ENCODE measurements around the gene IGF1. TPM values are rescaled to one million over a fixed set of nuclear protein-coding genes. Genes with fewer than 3 reads are reported as not detected.

IGF1 gene
- total RNA-seq, 1 experiment from 2014 or later = 0.42 TPM

DNA sequence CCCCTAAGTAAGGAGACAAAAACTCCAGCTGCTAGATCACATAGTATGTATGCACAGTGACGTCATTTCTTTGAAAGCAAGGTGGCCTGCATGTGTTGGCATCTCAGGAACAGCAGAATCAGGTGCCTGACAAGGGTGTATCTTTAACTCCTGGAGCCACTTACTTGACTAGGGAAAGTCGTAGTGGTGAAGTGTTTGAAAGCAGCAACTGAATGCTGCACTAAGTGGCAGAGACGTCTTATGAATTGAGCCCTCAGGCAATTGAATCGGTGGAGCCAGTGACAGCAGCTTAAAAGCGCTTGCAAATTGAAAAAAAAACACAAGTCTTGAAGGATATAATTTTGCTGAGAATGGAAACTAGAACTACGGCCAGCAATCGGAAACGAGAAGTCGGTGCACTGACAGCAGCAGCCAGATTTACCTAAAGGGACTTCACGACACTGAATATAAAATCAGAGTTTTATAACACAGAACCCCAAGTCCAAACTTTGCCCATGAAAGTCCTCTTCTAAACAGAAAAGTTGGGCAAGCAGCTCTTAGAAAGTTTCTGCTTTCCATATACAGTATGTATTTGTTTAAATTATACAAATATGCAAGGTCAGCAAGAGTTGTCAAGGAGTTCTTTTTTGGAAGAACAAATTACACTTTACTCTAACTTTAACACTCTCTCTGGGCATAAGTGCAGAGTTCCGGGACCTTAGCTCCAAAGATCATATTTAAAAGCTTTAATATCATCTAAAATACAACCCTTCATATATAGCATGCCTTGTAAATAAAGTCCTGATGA, 1.1 kb downstream of the IGF1 start (continued):
- TF ChIP-seq CEBPB (IDR thresholded peaks at IDR 0.05; ENCODE audit: low read depth) (no peak), ZFX (IDR thresholded peaks at IDR 0.05) (no peak)

DNA sequence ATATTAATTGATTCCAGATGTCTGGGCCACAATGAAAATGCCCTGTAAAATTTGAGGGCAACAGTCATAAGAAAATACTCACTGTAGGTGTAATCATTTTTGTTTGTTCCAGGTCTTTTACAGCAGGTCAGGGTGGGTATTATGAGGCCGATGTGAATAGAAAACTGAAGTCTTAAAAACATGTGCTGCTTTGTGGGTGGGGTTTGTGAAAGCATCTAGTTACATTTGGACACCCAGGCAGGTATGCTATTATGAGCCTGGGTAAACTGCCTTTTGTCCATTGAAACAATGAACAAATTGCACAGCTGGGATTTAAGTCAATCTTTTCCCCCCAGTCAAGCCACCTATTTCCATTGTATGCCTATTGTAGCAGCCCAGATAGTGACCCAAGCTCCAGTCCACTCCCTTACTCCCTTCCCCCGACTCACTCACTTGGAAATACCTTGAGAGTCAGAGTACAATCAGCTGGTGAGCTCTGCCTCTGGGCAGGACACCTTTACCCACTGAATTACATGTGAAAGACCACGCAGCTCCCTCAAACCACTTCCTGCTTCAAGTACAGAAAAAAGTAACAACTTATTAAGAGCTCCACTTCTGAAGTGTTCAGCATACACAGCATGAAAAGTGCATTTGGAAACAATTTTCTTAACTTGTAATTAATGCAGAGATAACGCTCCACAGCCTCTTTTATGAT, 1.8 kb downstream of the IGF1 start:
- Histone ChIP-seq H2AFZ (ENCODE audit: low read depth, low read length, poor library complexity, severe bottlenecking) (no peak overlapping the region), H3K79me2 (ENCODE audit: insufficient read depth, low read length) (no peaks in the 10 kb centered on the region), H3K4me2 (ENCODE audit: low read length) (no peak overlapping the region), H3K4me3 (replicated peaks in 1 of 2; ENCODE audit: low read depth in 1 of 2, low read length in 2 of 2) (no peak overlapping the region), H4K20me1 (ENCODE audit: insufficient read depth) (no peaks in the 10 kb centered on the region), H3K4me1 (ENCODE audit: control insufficient read depth in 1 of 2, insufficient read depth in 2 of 2, low read length in 2 of 2) (peaks cover 0 to 7% of the 10 kb centered on the region in 2 experiments; a peak in 2 of 4 replicates), H3K9me3 (ENCODE audit: control insufficient read depth in 1 of 2, insufficient read depth in 1 of 2, low read depth in 1 of 2, low read length in 2 of 2) (no peaks in the 10 kb centered on the region), H3K36me3 (ENCODE audit: control insufficient read depth in 1 of 2, insufficient read depth in 2 of 2, low read length in 2 of 2) (no peaks in the 10 kb centered on the region), H3K27me3 (ENCODE audit: insufficient read depth, low read length) (0 out of 2 replicates have a peak, but pooled peaks cover 8% of the 10 kb centered on the region), H3K9me2 (ENCODE audit: insufficient read depth) (no peaks in the 10 kb centered on the region), H3K9ac (ENCODE audit: low read length) (no peak overlapping the region), H3K27ac (ENCODE audit: low read depth, low read length) (no peak overlapping the region)
- ChIA-PET RAD21 (ENCODE audit: low non-redundant PET in 1 of 2, low total read pairs in 2 of 2, uncharacterized antibody in 2 of 2, unreplicated experiment in 2 of 2) (no interaction called here), POLR2A (no interaction called here), CTCF (interaction anchor here (1.0 kb wide), 1 partner anchor 383 kb away, joined by 3 read pairs; no protein-coding TSS in a partner anchor)
- intact Hi-C loops (cut with micrococcal nuclease) = no loop called here
- BruUV-seq (replicated peaks) = no TSS peak
- ATAC-seq (no peak), DNase-seq (ENCODE audit: low read depth, low spot score) (no peak)
- TF ChIP-seq, protein P1, sequence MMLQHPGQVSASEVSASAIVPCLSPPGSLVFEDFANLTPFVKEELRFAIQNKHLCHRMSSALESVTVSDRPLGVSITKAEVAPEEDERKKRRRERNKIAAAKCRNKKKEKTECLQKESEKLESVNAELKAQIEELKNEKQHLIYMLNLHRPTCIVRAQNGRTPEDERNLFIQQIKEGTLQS (IDR thresholded peaks at IDR 0.05) = no peak
- no peak for TF ChIP-seq CBX3 (IDR thresholded peaks at IDR 0.05; ENCODE audit: low read depth)
- no peak for TF ChIP-seq FOSL1 (IDR thresholded peaks at IDR 0.05; ENCODE audit: low read depth)
- TF ChIP-seq TCF7L2 (IDR thresholded peaks at IDR 0.05; ENCODE audit: borderline replicate concordance, extremely low read depth, insufficient read depth, insufficient read length) = no peak
- no peak for TF ChIP-seq YY1 (IDR thresholded peaks at IDR 0.05; ENCODE audit: extremely low read depth, insufficient replicate concordance, low read depth, low read length)
- TF ChIP-seq JUND (IDR thresholded peaks at IDR 0.05) = no peak
- no peak for TF ChIP-seq SRF (IDR thresholded peaks at IDR 0.05; ENCODE audit: low read depth)
- no peak for TF ChIP-seq SIN3A (IDR thresholded peaks at IDR 0.05; ENCODE audit: low read depth)
- TF ChIP-seq ELF1 (IDR thresholded peaks at IDR 0.05; ENCODE audit: borderline replicate concordance, low read depth) = no peak
- no peak for TF ChIP-seq POLR2A (IDR thresholded peaks at IDR 0.05; ENCODE audit: borderline replicate concordance, extremely low read depth, insufficient read depth, insufficient read length)
- TF ChIP-seq, protein P2, sequence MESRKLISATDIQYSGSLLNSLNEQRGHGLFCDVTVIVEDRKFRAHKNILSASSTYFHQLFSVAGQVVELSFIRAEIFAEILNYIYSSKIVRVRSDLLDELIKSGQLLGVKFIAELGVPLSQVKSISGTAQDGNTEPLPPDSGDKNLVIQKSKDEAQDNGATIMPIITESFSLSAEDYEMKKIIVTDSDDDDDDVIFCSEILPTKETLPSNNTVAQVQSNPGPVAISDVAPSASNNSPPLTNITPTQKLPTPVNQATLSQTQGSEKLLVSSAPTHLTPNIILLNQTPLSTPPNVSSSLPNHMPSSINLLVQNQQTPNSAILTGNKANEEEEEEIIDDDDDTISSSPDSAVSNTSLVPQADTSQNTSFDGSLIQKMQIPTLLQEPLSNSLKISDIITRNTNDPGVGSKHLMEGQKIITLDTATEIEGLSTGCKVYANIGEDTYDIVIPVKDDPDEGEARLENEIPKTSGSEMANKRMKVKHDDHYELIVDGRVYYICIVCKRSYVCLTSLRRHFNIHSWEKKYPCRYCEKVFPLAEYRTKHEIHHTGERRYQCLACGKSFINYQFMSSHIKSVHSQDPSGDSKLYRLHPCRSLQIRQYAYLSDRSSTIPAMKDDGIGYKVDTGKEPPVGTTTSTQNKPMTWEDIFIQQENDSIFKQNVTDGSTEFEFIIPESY (IDR thresholded peaks at IDR 0.05; ENCODE audit: extremely low read depth, insufficient replicate concordance, low read length) = no peak
- TF ChIP-seq, protein P3, sequence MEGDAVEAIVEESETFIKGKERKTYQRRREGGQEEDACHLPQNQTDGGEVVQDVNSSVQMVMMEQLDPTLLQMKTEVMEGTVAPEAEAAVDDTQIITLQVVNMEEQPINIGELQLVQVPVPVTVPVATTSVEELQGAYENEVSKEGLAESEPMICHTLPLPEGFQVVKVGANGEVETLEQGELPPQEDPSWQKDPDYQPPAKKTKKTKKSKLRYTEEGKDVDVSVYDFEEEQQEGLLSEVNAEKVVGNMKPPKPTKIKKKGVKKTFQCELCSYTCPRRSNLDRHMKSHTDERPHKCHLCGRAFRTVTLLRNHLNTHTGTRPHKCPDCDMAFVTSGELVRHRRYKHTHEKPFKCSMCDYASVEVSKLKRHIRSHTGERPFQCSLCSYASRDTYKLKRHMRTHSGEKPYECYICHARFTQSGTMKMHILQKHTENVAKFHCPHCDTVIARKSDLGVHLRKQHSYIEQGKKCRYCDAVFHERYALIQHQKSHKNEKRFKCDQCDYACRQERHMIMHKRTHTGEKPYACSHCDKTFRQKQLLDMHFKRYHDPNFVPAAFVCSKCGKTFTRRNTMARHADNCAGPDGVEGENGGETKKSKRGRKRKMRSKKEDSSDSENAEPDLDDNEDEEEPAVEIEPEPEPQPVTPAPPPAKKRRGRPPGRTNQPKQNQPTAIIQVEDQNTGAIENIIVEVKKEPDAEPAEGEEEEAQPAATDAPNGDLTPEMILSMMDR (IDR thresholded peaks at IDR 0.05 in 2 of 3, conservative IDR thresholded peaks at IDR 0.05 in 1 of 3; ENCODE audit: borderline replicate concordance in 1 of 3, insufficient read depth in 1 of 3, low read depth in 2 of 3, low read length in 2 of 3) = no peak
- TF ChIP-seq, protein P4, sequence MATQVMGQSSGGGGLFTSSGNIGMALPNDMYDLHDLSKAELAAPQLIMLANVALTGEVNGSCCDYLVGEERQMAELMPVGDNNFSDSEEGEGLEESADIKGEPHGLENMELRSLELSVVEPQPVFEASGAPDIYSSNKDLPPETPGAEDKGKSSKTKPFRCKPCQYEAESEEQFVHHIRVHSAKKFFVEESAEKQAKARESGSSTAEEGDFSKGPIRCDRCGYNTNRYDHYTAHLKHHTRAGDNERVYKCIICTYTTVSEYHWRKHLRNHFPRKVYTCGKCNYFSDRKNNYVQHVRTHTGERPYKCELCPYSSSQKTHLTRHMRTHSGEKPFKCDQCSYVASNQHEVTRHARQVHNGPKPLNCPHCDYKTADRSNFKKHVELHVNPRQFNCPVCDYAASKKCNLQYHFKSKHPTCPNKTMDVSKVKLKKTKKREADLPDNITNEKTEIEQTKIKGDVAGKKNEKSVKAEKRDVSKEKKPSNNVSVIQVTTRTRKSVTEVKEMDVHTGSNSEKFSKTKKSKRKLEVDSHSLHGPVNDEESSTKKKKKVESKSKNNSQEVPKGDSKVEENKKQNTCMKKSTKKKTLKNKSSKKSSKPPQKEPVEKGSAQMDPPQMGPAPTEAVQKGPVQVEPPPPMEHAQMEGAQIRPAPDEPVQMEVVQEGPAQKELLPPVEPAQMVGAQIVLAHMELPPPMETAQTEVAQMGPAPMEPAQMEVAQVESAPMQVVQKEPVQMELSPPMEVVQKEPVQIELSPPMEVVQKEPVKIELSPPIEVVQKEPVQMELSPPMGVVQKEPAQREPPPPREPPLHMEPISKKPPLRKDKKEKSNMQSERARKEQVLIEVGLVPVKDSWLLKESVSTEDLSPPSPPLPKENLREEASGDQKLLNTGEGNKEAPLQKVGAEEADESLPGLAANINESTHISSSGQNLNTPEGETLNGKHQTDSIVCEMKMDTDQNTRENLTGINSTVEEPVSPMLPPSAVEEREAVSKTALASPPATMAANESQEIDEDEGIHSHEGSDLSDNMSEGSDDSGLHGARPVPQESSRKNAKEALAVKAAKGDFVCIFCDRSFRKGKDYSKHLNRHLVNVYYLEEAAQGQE (IDR thresholded peaks at IDR 0.05; ENCODE audit: low read depth) = no peak
- no peak for TF ChIP-seq EZH2phosphoT487 (IDR thresholded peaks at IDR 0.05; ENCODE audit: borderline replicate concordance)
